HS-5 (cell line): ENCODE measurements around the gene PTPRD.

Experiments used
- DNase-seq: peaks from one replicate; pipeline ENCODE4 v3.0.0-alpha.2; 2012; ENCODE audit warnings: low read depth

The PTPRD gene

GRCh38 chr9:8903077-8903476 lies 1709.7 kb downstream of the PTPRD start:
- no peak for DNase-seq

- DNase-seq: no peak
Measured at GRCh38 chr9:8901146-8901545, 1711.7 kb downstream of the PTPRD start.

DNA sequence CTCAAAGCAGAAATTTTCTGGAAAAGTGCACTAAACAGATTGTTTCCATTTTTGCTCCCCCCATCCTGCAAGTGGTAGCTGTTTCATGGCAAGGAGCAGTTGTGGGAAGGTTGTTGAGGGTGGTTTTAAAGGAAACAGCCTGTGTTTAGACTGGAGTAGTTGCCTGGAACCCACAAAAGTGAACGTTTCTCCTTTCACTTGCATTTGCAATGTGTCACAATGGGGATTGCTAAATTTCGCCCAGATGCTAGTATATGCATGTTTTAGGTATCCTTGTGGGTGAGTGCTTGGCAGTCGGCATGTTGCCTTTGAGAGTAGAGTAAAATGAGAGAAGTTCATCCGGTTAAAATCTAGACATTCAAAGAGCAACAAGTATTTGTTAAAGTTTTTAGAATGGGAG lies 1713.3 kb downstream of the PTPRD start:
- DNase-seq: no peak

- no peak for DNase-seq
Measured at GRCh38 chr9:8895861-8896224, 1717.0 kb downstream of the PTPRD start.

DNA sequence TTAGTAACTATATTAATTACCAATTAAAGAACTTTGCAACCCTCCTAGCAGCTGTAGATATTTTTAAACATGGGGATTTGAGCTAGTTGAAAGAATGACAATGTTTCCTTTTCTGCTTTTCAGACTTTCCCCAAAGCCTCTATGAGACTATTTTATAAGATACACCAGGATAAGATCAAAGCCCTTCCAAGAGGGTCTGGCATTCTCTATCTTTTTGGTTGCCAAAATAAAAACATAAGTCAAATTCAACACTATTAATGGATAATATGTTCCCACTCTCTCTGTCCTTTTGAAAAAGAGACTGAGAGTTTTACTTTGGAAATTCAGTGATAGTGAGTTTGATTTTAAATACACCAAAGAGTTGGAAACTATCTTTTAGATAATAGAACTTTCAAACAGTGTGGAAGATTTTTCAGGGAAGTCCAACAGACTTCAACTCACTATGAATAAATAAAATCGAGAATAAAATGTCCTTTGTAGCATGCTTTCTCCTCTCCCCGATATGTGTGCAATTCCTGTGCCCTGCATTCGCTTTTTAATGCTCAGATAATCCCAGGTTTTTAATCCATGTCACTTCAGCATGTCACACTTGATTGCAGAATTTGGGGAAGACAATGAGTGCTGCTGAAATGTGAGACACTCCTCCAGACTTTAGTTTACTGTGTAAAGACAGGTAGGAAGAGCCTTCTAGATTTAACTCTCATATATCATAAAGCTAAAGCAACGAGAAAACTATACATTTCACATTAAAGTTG lies 1717.5 kb downstream of the PTPRD start:
- no peak for DNase-seq

- DNase-seq: no peak
Measured at GRCh38 chr9:8890695-8891094, 1722.1 kb downstream of the PTPRD start.

DNA sequence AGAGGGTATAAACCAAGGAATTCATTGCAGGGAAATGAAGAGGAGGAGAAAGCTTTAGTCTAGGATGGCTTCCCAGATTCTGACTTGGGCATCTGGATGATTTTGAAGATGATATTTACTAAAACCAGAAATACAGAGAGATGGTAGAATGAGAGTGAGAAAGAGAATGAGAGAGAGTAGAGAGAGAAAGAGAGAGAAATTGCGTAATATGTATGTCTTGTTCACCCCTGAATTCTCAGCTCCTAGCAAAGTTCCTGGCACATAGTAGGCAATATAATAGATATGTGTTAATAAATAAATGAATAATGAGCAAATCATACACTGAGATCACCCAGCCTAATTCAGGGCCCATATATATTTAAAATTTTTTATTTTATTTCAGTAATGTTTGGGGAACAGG lies 1723.7 kb downstream of the PTPRD start:
- no peak for DNase-seq

DNA sequence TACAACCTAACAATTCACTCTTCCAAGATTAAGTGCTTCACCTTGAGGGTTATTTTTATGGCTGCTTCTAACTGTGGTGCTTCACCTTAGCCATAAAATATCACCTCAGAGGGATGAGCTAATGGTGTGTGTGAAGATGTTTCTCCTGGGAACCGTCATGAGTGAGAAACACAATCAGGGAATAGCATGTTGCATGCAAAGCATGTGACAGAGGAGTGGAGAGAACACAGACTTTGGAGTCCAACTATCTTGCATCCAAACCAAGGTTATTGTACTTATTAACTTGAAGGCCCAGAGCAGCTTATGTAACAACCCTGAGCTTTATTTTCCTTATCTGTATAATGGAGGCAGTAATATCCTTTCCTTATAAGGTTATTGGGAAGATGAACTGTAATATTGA lies 1724.2 kb downstream of the PTPRD start:
- no peak for DNase-seq

- no peak for DNase-seq
Measured at GRCh38 chr9:8887369-8887768, 1725.4 kb downstream of the PTPRD start.

- DNase-seq: no peak
Measured at GRCh38 chr9:8883321-8883720, 1729.5 kb downstream of the PTPRD start.

DNA sequence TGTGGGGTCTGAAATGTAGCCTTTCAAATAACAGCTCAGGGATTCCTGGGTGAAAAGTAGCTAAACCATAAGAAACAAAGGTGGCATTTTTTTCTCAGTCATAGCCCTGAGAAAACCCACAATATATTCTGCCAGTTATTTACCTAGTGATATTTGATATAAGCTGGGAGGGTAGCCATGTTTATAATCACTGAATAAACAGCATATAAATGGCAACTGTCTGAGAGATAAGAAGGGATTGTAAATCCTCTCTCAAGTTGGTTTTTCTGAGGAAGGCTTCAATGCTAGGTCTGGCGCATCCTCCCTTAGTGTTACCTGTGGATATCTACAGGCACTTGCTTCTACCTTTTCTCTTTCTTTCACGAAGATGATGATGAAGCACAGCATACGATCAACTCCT lies 1732.7 kb downstream of the PTPRD start:
- DNase-seq: no peak

- no peak for DNase-seq
Measured at GRCh38 chr9:8879284-8879683, 1733.5 kb downstream of the PTPRD start.

DNA sequence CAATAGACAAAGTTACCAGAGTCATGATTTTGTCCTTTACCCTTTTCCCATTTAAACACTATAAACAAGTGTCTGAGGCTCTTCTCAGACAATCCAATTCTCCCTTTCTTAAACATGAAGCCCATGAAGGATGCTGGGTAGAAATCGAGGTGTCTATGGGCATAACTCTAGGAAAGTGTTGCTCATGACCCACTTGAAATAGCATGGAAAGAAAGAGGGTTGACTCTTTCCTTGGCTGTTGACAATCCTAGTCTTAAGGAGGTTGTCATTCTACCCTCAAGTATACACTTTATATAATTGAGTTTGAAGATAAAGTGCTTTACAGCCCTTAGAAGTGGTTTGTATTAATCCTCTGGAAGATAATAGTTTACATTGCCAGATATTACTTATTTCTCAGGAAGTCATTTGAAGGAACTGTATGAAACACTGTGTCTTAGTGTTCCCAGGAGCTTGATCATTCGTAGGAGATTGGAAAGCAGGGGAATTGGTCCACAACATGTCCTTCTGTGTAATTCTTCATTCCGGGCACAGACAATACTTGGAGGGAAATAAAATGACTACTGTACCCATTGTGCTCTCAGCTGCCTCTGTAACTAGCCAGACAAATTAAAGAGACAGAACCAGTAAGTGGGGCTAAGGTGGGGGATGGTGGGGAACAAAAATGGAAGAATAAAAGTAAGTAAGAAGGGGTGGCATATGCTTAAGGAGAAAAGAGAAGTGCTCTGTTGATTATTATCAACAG lies 1734.9 kb downstream of the PTPRD start:
- no peak for DNase-seq

DNA sequence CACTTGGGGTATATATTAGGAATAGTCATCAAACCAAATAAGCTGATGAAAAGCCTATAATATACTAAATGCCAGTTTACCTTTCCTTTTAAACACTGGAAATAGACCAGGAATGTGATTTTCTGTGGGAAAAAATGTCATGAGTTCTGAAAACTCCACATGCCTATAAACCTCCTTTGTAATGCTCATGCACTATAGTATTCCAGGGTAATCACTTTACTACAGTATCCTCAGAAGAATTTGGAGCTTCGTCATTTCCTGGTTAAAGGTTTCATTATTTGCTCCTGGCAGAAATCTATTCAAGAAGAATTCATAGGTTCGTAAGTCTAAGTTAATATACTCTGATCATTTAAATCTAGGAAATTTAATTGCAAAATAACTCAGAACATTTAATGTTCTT lies 1736.5 kb downstream of the PTPRD start:
- no peak for DNase-seq

DNA sequence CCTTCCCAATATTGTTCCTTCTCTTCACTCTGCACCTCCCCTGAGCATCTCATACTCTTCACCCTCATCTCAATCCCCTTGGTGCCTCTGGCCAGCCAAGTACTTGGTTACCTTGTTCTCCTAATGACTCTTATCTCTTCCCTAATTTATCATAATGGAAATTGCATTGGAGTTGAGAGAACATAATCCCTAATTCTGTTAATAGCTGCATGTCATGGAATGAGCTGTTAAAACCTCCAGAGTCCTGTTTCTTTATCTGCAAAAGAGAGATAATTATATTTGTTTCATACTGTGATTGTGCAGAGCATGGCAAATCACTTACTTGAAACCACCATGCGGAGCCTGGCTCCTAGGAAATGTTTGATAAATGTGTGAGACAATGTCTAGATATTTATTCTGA lies 1738.3 kb downstream of the PTPRD start:
- no peak for DNase-seq

GRCh38 chr9:8872802-8873201 lies 1740.0 kb downstream of the PTPRD start:
- no peak for DNase-seq

DNA sequence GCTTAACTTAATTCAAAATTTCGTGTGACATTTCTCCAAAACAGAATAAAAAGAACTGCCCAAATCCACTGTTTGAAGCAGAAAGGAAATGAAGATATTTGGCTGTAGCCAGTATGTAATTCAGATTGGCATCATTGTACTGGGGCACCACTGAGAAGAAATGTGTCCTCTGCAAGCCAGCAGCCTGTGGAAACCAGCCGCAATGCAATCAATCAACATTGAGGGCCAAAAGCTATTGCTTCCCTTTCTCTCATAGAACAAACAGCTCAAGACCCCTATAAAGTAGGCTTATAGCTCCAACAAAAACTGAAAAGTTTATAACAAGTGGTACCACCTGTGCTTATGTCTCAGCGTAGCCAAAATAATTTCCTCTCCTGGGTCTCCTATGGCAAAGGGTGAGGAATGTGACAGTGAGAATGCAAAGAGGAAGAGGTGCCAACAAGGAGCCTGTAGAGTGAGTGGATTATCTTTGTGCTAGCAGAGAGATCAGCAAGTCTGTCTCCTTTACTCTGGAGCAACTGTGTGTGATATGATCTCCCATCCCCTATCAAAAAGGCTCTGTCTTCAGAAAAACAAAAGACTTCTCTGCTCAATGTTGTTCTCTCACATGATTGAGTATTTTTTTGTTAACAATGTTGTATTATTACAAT lies 1740.9 kb downstream of the PTPRD start:
- no peak for DNase-seq

GRCh38 chr9:8871396-8871795 lies 1741.4 kb downstream of the PTPRD start:
- DNase-seq: no peak

- no peak for DNase-seq
Measured at GRCh38 chr9:8869812-8870211, 1743.0 kb downstream of the PTPRD start.

GRCh38 chr9:8868632-8869031 lies 1744.2 kb downstream of the PTPRD start:
- no peak for DNase-seq

- no peak for DNase-seq
Measured at GRCh38 chr9:8867148-8867547, 1745.7 kb downstream of the PTPRD start.

GRCh38 chr9:8864545-8864896 lies 1748.3 kb downstream of the PTPRD start:
- no peak for DNase-seq

DNA sequence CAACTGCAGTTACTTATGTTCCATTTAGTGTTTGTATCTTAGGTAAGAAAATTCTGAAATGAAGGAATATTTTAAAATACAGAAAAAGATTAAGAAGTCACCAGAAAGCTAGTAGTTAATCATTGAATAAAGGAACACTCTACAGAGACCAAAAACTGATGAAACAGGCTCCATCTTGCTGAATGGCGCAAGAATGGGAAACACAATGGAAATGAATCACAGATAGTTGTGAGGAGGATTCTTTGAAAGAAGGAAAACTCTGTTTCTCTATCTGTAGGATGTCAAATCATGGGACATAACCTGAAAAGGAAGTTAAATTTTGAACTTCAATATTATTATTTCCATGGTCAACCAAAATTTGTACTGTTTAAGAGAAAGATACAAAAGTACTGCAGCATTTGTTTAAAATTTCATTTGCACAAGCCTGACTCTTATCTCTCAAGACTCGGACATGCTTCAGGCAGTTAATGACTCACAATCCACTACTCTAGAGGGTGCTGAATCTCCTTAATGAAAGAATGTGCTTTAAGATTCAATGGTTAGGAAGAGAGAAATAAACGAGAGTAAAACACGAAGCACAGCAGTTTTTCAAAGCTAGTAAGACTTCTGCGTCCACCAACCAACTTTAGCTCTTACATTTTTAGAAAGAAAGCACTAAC lies 1748.8 kb downstream of the PTPRD start:
- DNase-seq: peak; percentile 22
